ENCODE data around the gene TMEM117. TPM values are rescaled to one million over a fixed set of nuclear protein-coding genes. Genes with fewer than 3 reads are reported as not detected.

TMEM117 gene
- total and polyA plus RNA-seq, 2 donors (not counting 3 experiments of a cell fraction or from before 2014, with no cell fraction given) = 1.2 to 3.8 TPM

DNA sequence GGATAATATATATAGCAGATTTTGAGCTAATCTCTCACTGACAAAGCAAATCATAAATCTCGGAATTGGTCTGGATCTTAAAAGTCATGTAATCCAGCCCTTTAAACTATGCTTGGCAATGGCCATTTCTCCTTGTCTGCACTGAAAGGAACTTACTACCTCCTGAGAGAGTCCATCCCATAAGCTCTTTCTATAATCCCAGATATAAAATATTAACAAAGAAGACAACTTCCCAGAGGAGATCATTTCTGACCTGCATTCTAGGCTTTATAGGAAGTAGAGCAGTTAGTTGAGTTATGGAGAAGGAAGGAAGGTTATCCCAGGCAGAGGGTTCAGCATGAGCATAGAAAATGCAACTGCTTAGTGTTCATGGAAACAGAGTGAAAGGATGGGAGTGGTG lies 99.7 kb downstream of the TMEM117 start:
- H4K20me1 ChIP-seq (replicated peaks; ENCODE audit: control insufficient read depth, extremely low read depth, insufficient read depth, low read length) = no peaks in the 10 kb centered on the region
- H2AFZ ChIP-seq (ENCODE audit: low read depth, low read length) = no peak overlapping the region
- FAIRE-seq (no peak), DNase-seq (ENCODE audit: low read depth, low spot score) (no peak)
- CTCF ChIA-PET = no interaction called here
- no peak overlapping the region for H3K9ac ChIP-seq (replicated peaks; ENCODE audit: extremely low read depth, insufficient read depth, low read length)
- no peaks in the 10 kb centered on the region for H3K79me2 ChIP-seq (ENCODE audit: control insufficient read depth, insufficient read depth, low read length)
- no peak overlapping the region for H3K4me3 ChIP-seq (replicated peaks in 1 of 3; ENCODE audit: insufficient read depth in 1 of 3, low read depth in 1 of 3, low read length in 3 of 3)
- H3K9me3 ChIP-seq (replicated peaks; ENCODE audit: control insufficient read depth, insufficient read depth, low read length) = no peaks in the 10 kb centered on the region
- no peak overlapping the region for H3K27ac ChIP-seq (ENCODE audit: insufficient read depth, low read depth, low read length)
- no TSS peak for BruUV-seq (replicated peaks)
- dilution Hi-C loops (cut with MboI; ENCODE audit: extremely low pct_ligation_motif_present, low sequenced_read_pairs) = no loop called here
- H3K9me1 ChIP-seq (replicated peaks; ENCODE audit: control insufficient read depth, extremely low read depth, insufficient read depth, low read length) = no peaks in the 10 kb centered on the region
- H3K4me2 ChIP-seq (ENCODE audit: insufficient read depth, low read length) = no peak overlapping the region
- H3K4me1 ChIP-seq (ENCODE audit: control insufficient read depth, extremely low read depth, insufficient read depth, low read length) = no peaks in the 10 kb centered on the region
- H3K27me3 ChIP-seq (ENCODE audit: control insufficient read depth in 2 of 2, insufficient read depth in 2 of 2, low read length in 2 of 2) = no peaks in the 10 kb centered on the region
- no peaks in the 10 kb centered on the region for H3K36me3 ChIP-seq (ENCODE audit: control insufficient read depth in 2 of 2, extremely low read depth in 1 of 2, insufficient read depth in 2 of 2, low read length in 2 of 2)
- no peak for TF ChIP-seq MYC (IDR thresholded peaks at IDR 0.05; ENCODE audit: low read depth, low read length)
- TF ChIP-seq EZH2 (IDR thresholded peaks at IDR 0.05; ENCODE audit: borderline replicate concordance, low read depth, low read length, severe bottlenecking) = no peak
- TF ChIP-seq CTCF (IDR thresholded peaks at IDR 0.05; ENCODE audit: extremely low read depth in 1 of 2, insufficient read depth in 1 of 2, low read depth in 1 of 2, low read length in 2 of 2) = no peak
- TF ChIP-seq POLR2AphosphoS5 (IDR thresholded peaks at IDR 0.05; ENCODE audit: insufficient read depth, low read depth, low read length) = no peak
- TF ChIP-seq GATA2 (IDR thresholded peaks at IDR 0.05; ENCODE audit: insufficient read depth, insufficient read length, low read depth, low read length) = no peak
- TF ChIP-seq FOS (IDR thresholded peaks at IDR 0.05; ENCODE audit: borderline replicate concordance, insufficient read depth, low read length) = no peak
- TF ChIP-seq, protein P1, sequence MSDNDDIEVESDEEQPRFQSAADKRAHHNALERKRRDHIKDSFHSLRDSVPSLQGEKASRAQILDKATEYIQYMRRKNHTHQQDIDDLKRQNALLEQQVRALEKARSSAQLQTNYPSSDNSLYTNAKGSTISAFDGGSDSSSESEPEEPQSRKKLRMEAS (IDR thresholded peaks at IDR 0.05; ENCODE audit: insufficient read depth, insufficient read length) = no peak
- TF ChIP-seq JUN (IDR thresholded peaks at IDR 0.05; ENCODE audit: borderline replicate concordance, insufficient read depth, insufficient read length, low read depth) = no peak
- POLR2A ChIA-PET = no interaction called here
- intact Hi-C loops (cut with micrococcal nuclease) = loop anchor here (5.0 kb wide), 1 partner anchor 158 kb away; no protein-coding TSS in a partner anchor

All from endothelial cell of umbilical vein (primary cell).